Nephron progenitor cell (in vitro differentiated cells): ENCODE measurements around the gene PKD1L1.

Experiments
- DNase-seq: peaks from one replicate; pipeline ENCODE4 v3.0.0; 2021
- H3K27ac Mint-ChIP-seq: 2 replicates; pipeline ENCODE4 v1.8.0; 2021; ENCODE audit warnings: mild to moderate bottlenecking, moderate library complexity, mixed read lengths
- H3K27me3 Mint-ChIP-seq: 2 replicates; pipeline ENCODE4 v1.8.0; 2021; ENCODE audit warnings: mild to moderate bottlenecking, low read depth, mixed read lengths; ENCODE audit not compliant: poor library complexity
- H3K36me3 Mint-ChIP-seq: 2 replicates; pipeline ENCODE4 v1.8.0; 2021; ENCODE audit warnings: low read depth, mixed read lengths
- H3K4me1 Mint-ChIP-seq: 2 replicates; pipeline ENCODE4 v1.8.0; 2021; ENCODE audit warnings: mixed read lengths
- H3K4me3 Mint-ChIP-seq: 2 replicates; pipeline ENCODE4 v1.8.0; 2021; ENCODE audit warnings: mild to moderate bottlenecking, moderate library complexity, mixed read lengths
- H3K9me3 Mint-ChIP-seq: 2 replicates; pipeline ENCODE4 v1.8.0; 2021; ENCODE audit warnings: mild to moderate bottlenecking, moderate library complexity, mixed read lengths
- TF ChIP-seq, protein P1 (sequence below): fragments of 200-600 bp; sonication (generic); IDR thresholded peaks from 2 replicates; pipeline ENCODE4 v1.5.0; 2021; ENCODE audit warnings: antibody characterized with exemption

Gene PKD1L1

DNA sequence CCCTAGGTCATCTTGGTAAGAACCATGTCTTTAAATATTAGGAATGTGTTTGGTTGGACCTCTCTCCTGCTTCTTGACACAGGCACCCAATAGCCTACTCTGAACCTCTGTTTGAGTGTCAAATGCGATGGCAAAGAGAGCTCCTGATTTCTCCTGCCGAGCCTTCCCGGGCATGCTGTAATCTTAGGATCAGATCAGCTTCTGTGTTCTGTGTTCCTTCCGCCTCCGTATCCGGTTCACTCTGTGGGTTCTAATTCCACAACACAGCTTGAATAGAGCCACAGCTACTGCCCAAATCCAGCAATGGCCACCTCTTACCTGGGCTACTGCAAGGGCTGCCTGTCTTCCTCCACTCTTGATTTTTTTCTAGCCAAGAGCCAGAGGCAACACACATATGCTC is 201.1 kb downstream of the PKD1L1 start:
- Mint-ChIP-seq H3K36me3 (peaks cover 5% of the 10 kb centered on the region), H3K9me3 (peaks cover 12% of the 10 kb centered on the region), H3K4me1 (peaks cover 50% of the 10 kb centered on the region), H3K4me3 (no peak overlapping the region), H3K27me3 (peaks cover 6% of the 10 kb centered on the region), H3K27ac (no peak overlapping the region)
- TF ChIP-seq, protein P1, sequence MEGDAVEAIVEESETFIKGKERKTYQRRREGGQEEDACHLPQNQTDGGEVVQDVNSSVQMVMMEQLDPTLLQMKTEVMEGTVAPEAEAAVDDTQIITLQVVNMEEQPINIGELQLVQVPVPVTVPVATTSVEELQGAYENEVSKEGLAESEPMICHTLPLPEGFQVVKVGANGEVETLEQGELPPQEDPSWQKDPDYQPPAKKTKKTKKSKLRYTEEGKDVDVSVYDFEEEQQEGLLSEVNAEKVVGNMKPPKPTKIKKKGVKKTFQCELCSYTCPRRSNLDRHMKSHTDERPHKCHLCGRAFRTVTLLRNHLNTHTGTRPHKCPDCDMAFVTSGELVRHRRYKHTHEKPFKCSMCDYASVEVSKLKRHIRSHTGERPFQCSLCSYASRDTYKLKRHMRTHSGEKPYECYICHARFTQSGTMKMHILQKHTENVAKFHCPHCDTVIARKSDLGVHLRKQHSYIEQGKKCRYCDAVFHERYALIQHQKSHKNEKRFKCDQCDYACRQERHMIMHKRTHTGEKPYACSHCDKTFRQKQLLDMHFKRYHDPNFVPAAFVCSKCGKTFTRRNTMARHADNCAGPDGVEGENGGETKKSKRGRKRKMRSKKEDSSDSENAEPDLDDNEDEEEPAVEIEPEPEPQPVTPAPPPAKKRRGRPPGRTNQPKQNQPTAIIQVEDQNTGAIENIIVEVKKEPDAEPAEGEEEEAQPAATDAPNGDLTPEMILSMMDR = no peak
- DNase-seq = no peak

DNA sequence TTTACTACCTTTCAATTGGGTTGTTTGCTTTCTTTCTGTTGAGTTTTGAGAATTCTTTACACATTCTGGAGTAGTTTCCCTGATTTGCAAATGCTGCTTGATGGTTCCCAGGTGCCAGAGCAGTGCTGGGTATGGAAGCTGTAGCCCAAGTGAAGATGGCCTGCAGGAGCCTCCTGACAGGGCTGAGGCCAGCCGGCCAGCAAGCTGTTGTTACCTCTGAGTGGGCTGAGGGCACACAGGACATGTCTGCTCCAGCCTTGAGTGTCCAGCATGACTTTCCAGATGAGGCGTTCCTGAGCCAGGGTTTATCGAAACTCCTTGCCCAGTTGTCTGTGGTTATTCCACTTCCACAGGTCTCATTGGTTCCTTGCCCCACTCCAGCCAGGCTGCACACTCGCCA is 201.8 kb downstream of the PKD1L1 start:
- Mint-ChIP-seq H3K36me3 (peaks cover 5% of the 10 kb centered on the region), H3K4me3 (no peak overlapping the region), H3K27me3 (peaks cover 6% of the 10 kb centered on the region), H3K4me1 (peaks cover 57% of the 10 kb centered on the region), H3K27ac (no peak overlapping the region), H3K9me3 (peaks cover 9% of the 10 kb centered on the region)
- TF ChIP-seq, protein P1 = no peak
- DNase-seq = no peak

GRCh38 chr7:47744883-47745282 is 203.4 kb downstream of the PKD1L1 start:
- Mint-ChIP-seq H3K27me3 (peaks cover 4% of the 10 kb centered on the region), H3K9me3 (no peaks in the 10 kb centered on the region), H3K27ac (peak overlapping the region; percentile 91), H3K4me1 (peaks cover 72% of the 10 kb centered on the region), H3K36me3 (no peaks in the 10 kb centered on the region), H3K4me3 (no peak overlapping the region)
- no peak for DNase-seq
- TF ChIP-seq, protein P1 = no peak

- Mint-ChIP-seq H3K9me3 (no peaks in the 10 kb centered on the region), H3K27me3 (peaks cover 4% of the 10 kb centered on the region), H3K36me3 (no peaks in the 10 kb centered on the region), H3K4me1 (peaks cover 81% of the 10 kb centered on the region), H3K4me3 (peak overlapping the region; percentile 71), H3K27ac (peak overlapping the region; percentile 97)
- DNase-seq = peak; percentile 79
- TF ChIP-seq, protein P1 = no peak
Observed at GRCh38 chr7:47743965-47744591, 204.2 kb downstream of the PKD1L1 start.

GRCh38 chr7:47741984-47742383 is 206.3 kb downstream of the PKD1L1 start:
- TF ChIP-seq, protein P1 = no peak
- Mint-ChIP-seq H3K4me3 (peak overlapping the region; percentile 28), H3K9me3 (no peaks in the 10 kb centered on the region), H3K36me3 (no peaks in the 10 kb centered on the region), H3K4me1 (peaks cover 88% of the 10 kb centered on the region), H3K27ac (peak overlapping the region; percentile 94), H3K27me3 (no peaks in the 10 kb centered on the region)
- no peak for DNase-seq

- TF ChIP-seq, protein P1 = no peak
- no peak for DNase-seq
- Mint-ChIP-seq H3K27ac (peak overlapping the region; percentile 64), H3K4me3 (peak overlapping the region; percentile 47), H3K9me3 (no peaks in the 10 kb centered on the region), H3K27me3 (peaks cover 2% of the 10 kb centered on the region), H3K36me3 (no peaks in the 10 kb centered on the region), H3K4me1 (peaks cover 94% of the 10 kb centered on the region)
Observed at GRCh38 chr7:47739891-47740290, 208.4 kb downstream of the PKD1L1 start.
